ENCODE results near the gene SLC51B.
"Not testable (repeated sequence)": the region's sequence is repeated elsewhere in the genome, so short reads cannot be mapped to it uniquely, and the experiment has no call there.

The SLC51B gene

GRCh38 chr15:65044724-65045481 lies at the start of gene SLC51B:
SLC51B (plus strand) TSS chr15:65045387; CDS start chr15:65050005, 4,618 bp downstream.
- in situ Hi-C loops (cut with HindIII; ENCODE audit: low sequenced_read_pairs) = no loop called here

GRCh38 chr15:64997066-64997465 lies 48.1 kb upstream of the SLC51B start:
- in situ Hi-C loops (cut with HindIII; ENCODE audit: low sequenced_read_pairs) = no loop called here

- in situ Hi-C loops (cut with HindIII; ENCODE audit: low sequenced_read_pairs) = no loop called here
These were observed 47.3 kb upstream of the SLC51B start for GRCh38 chr15:64997745-64998375.

GRCh38 chr15:65004993-65005392 lies 40.2 kb upstream of the SLC51B start:
- in situ Hi-C loops (cut with HindIII; ENCODE audit: low sequenced_read_pairs) = no loop called here

- in situ Hi-C loops (cut with HindIII; ENCODE audit: low sequenced_read_pairs) = no loop called here
These were observed 38.3 kb upstream of the SLC51B start for GRCh38 chr15:65006876-65007275.

- in situ Hi-C loops (cut with HindIII; ENCODE audit: low sequenced_read_pairs) = no loop called here
These were observed 36.2 kb upstream of the SLC51B start for GRCh38 chr15:65008983-65009382.

GRCh38 chr15:65011198-65011597 lies 34.0 kb upstream of the SLC51B start:
- in situ Hi-C loops (cut with HindIII; ENCODE audit: low sequenced_read_pairs) = not testable (repeated sequence)

- in situ Hi-C loops (cut with HindIII; ENCODE audit: low sequenced_read_pairs) = no loop called here
These were observed 24.8 kb upstream of the SLC51B start for GRCh38 chr15:65020419-65020818.

GRCh38 chr15:65021488-65021887 lies 23.7 kb upstream of the SLC51B start:
- in situ Hi-C loops (cut with HindIII; ENCODE audit: low sequenced_read_pairs) = no loop called here

GRCh38 chr15:65026756-65027155 lies 18.4 kb upstream of the SLC51B start:
- in situ Hi-C loops (cut with HindIII; ENCODE audit: low sequenced_read_pairs) = no loop called here

GRCh38 chr15:65027593-65027992 lies 17.6 kb upstream of the SLC51B start:
- in situ Hi-C loops (cut with HindIII; ENCODE audit: low sequenced_read_pairs) = no loop called here

- in situ Hi-C loops (cut with HindIII; ENCODE audit: low sequenced_read_pairs) = no loop called here
These were observed 16.8 kb upstream of the SLC51B start for GRCh38 chr15:65028338-65028737.

GRCh38 chr15:65028921-65029735 lies 16.1 kb upstream of the SLC51B start, which contains the start of gene MTFMT:
MTFMT (minus strand) TSS chr15:65029639; CDS start chr15:65029613, 26 bp downstream.
- in situ Hi-C loops (cut with HindIII; ENCODE audit: low sequenced_read_pairs) = no loop called here

GRCh38 chr15:65029736-65030208 lies 15.4 kb upstream of the SLC51B start:
- in situ Hi-C loops (cut with HindIII; ENCODE audit: low sequenced_read_pairs) = no loop called here

GRCh38 chr15:65032801-65033537 lies 12.2 kb upstream of the SLC51B start:
- in situ Hi-C loops (cut with HindIII; ENCODE audit: low sequenced_read_pairs) = no loop called here

- in situ Hi-C loops (cut with HindIII; ENCODE audit: low sequenced_read_pairs) = no loop called here
These were observed 11.4 kb upstream of the SLC51B start for GRCh38 chr15:65033659-65034269.

GRCh38 chr15:65034719-65035118 lies 10.5 kb upstream of the SLC51B start:
- in situ Hi-C loops (cut with HindIII; ENCODE audit: low sequenced_read_pairs) = no loop called here

GRCh38 chr15:65037309-65037708 lies 7.9 kb upstream of the SLC51B start:
- in situ Hi-C loops (cut with HindIII; ENCODE audit: low sequenced_read_pairs) = no loop called here

GRCh38 chr15:65038428-65038827 lies 6.8 kb upstream of the SLC51B start:
- in situ Hi-C loops (cut with HindIII; ENCODE audit: low sequenced_read_pairs) = no loop called here

GRCh38 chr15:65038836-65039235 lies 6.4 kb upstream of the SLC51B start:
- in situ Hi-C loops (cut with HindIII; ENCODE audit: low sequenced_read_pairs) = no loop called here

Measured in endothelial cell of hepatic sinusoid (primary cell).